Islet of Langerhans (tissue), 1 donor: Measurements from ENCODE around the gene DGKQ.
"Not testable (repeated sequence)": the region's sequence is repeated elsewhere in the genome, so short reads cannot be mapped to it uniquely, and the experiment has no call there.

Experiments used
- FAIRE-seq: peaks from one replicate; lab custom pipeline; 2011; peaks lifted over from hg19 to GRCh38; lab: Jason Lieb, UNC

Gene DGKQ

DNA sequence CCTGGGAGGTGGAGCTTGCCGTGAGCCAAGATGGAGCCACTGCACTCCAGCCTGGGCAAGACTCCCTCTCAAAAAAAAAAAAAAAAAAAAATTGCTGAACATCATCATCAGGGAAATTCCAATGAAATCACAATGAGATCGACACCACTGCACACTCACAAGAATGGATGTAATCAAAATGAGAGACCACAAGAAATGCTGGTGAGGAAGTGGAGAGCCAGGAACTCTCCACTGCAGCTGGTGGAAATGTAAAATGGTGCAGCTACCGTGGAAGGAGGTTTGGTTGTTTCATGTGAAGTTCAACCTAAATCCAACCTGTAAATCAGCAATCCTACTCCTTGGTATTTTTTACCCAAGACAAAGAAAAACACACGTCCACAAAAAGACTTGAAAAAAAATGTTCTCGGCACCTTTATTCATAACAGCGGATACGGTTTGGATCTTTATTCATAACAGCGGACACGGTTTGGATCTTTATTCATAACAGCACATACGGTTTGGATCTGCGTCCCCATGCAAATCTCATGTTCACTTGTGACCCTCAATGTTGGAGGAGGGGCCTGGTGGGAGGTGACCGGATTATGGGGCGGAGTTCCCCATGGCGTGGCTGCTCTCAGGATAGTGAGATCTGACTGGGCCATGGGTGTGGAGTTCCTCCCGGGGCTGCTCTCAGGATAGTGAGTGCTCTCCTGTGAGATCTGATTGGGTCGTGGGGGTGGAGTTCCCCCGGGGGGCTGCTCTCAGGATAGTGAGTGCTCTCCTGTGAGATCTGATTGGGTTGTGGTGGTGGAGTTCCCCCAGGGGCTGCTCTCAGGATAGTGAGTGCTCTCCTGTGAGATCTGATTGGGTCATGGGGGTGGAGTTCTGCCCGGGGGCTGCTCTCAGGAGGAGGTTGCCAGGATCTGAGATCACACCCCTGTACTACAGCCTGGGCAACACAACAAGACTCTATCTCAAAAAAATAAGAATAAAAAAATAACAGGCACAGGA lies 49.0 kb downstream of the DGKQ start:
- FAIRE-seq = no peak

DNA sequence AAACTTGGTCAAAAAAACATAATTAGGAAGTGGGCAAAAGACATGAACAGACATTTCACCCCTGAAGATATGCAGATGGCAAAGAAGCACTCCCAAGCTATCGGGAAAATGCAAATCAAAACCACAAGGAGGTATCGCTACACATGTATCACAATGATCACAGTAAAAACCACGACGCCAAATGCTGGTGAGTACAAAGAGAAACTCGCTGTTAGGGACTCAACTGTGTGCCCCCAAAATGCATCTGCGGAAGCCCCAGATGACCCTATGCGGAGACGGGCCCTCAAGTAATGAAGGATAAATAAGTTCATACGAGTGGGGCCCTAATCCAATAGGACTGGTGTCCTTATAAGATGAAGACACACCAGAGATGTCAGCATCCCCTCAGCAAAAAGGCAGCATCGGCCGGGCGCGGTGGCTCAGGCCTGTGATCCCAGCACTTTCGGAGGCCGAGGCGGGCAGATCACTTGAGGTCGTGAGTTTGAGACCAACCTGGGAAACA lies 51.5 kb downstream of the DGKQ start:
- FAIRE-seq = no peak

DNA sequence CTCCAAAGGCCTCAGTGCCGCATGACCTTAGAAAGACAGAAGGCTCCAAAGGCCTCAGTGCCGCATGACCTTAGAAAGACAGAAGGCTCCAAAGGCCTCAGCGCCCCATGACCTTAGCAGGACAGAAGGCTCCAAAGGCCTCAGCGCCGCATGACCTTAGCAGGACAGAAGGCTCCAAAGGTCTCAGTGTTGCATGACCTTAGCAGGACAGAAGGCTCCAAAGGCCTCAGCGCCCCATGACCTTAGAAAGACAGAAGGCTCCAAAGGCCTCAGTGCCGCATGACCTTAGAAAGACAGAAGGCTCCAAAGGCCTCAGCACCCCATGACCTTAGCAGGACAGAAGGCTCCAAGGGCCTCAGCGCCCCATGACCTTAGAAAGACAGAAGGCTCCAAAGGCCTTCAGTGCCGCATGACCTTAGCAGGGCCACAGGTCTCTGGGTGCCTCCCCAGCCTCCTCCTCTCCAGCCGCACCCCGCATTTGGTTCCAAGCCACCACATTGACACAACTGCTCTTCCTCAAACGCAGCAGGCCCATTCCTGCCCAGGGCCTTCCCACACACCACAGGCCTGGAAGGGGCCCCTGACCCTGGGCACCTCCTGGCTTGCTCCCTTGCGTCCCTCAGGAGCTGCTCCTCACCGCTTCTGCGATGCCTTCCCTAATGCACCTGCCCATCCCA lies 54.2 kb downstream of the DGKQ start:
- not testable (repeated sequence) for FAIRE-seq

GRCh38 chr4:918591-918990 lies 54.8 kb downstream of the DGKQ start:
- FAIRE-seq = not testable (repeated sequence)

GRCh38 chr4:917992-918391 lies 55.4 kb downstream of the DGKQ start:
- no peak for FAIRE-seq

DNA sequence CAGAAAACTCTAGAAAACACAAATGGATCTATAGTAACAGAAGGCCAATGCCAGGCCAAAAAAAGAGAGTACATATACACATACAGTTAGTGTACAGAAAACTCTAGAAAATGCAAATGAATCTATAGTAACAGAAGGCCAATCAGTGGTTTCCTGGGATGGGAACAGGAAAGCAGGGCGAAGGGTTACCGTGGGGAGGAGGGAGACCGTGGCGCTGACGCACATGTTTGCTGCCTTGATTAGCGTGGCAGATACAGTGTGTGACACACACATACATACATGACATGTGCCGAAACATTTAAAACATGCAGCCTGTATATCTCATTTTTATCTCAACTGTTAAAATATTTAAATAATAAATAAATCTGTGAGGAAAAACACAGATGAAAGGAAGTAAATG lies 55.9 kb downstream of the DGKQ start:
- FAIRE-seq = no peak

- no peak for FAIRE-seq
Observed at GRCh38 chr4:915595-915994, 57.8 kb downstream of the DGKQ start.

DNA sequence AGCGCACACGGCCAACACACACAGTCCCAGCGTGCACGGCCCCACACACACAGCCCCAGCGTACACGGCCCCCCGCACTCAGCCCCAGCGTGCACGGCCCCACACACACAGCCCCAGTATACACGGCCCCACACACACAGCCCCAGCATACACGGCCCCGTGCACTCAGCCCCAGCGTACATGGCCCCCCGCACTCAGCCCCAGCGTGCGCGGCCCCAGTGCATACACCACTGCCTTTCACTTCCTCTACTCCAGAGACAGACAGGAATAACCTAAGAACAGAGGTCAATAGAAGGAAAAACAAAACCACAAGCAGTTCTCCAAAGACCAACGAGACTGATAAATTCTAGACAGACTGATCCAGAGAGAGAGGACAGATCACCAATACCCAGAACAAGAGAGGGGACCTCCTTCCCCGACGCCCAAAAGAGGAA lies 58.3 kb downstream of the DGKQ start:
- FAIRE-seq = no peak

GRCh38 chr4:914531-914930 lies 58.8 kb downstream of the DGKQ start:
- FAIRE-seq = no peak

DNA sequence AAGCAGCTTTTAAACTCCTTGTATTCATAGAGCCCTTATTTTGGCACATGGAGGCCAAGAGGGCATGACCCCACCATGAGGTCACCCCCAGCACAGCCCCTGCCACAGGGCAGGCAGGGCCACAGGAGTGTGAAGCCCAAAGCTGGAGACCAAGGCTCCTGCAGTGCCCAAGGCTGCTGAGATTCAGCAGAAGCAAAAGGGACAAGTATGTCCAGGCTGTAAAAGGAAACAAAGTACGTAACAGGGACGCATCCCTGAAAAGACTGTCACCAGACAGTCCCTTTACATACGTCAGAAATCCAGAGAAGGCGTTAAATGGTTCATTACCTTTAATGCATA lies 60.1 kb downstream of the DGKQ start:
- FAIRE-seq = no peak

- no peak for FAIRE-seq
Observed at GRCh38 chr4:912548-913279, 60.7 kb downstream of the DGKQ start.

- no peak for FAIRE-seq
Observed at GRCh38 chr4:911871-912490, 61.4 kb downstream of the DGKQ start.

DNA sequence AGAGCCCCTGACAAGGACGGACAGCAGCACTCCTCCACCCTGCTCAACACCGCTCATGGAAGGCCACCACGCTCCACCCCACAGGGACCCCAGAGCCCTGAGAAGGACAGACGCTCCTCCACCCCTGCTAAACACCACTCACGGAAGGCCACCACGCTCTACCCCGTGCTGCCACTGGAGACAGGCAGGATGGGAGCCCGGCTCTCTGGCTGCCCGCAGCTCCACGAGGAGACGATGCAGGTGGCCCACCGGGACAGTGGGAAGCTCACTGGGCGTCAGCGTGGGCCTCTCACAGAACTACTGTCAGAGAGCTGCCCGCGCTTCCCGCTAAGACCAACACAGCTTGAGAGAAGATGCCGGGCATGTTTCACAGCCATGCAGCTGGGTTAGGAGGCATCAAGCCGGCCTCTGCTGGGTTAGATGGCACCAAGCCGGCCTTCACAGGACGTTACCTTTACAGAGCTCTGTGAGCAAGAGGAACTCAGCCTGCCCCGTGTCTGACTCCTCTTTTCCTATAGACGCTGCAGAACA lies 62.1 kb downstream of the DGKQ start:
- no peak for FAIRE-seq

DNA sequence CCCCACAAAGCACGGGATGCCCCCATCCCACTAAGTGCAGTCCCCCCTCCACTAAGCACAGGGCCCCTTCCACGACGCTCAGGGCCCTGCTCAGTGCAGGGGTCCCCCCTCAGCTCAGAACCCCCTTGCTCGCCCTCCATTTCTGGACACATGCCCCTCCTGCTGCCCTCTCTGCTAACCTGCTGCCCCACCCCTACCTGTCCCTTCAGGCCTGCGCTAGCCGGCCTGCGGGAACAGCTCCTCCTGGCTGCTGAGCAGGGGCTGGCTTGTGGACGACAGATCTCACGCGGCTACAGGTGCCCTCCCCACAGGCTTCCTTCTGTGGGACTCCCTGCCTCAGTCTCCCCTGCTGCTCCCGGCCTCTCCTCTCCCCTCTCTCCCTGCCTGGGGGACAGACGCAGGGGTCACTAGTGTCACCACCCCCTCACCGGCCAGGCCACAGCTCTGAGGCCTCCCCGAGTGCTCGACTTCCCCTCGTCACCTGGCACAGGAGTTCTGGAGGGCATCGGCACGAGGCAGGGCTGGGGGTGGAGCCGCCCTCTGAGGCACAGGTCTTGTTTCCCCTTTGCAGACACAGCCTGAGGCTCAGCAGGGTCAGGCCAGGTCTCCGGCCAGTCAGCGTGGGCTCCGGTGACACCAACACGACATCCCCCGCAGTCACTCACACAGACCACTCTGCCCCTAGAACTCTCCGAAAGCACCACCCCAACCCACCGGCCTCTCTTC lies 62.8 kb downstream of the DGKQ start:
- no peak for FAIRE-seq

DNA sequence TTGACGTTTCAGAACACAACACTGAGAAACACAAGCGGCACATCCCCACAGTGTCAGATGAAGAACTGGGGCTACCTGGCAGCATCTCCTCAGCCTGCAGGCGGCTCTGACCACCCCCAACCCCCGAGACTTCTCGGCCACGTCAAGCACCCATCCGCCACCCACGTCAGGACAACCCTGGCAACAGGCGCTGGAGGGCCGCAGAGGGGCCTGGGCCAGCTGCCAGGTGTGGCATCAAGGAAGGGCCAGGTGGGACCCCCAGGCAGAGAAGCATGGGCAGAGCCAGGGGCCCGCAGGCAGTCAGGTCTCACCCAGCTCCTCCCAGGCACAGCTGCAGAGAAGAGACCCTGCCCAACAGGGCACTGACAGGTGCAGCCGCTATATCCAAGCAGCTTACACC lies 63.5 kb downstream of the DGKQ start:
- no peak for FAIRE-seq

DNA sequence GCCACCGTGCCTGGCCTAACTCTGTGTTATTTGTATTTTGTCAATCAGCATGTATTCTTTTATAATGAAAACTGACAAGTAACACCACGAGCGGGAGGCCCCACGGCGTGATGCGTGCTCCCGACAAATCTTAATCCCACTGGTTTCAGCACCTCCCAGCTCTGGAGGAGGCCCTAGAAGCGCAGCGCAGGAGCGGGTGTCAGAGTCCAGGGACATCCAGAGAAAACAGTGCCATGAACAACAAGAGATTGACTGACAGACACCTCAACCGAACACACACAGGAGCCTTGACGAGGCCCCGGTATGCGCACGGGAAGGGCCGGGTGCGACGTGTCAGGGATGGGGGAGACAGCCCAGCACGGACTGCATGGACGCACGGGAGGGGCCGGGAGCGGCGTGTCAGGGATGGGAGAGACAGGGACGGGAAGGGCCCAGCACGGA lies 64.2 kb downstream of the DGKQ start:
- no peak for FAIRE-seq
